IPS-11a (cell line): ENCODE measurements around the gene ATXN10.

Experiments
- H3K4me3 ChIP-seq: one replicate; pipeline ENCODE4 v1.5.1; 2013; ENCODE audit warnings: low read depth, low read length, control low read depth

The ATXN10 gene

GRCh38 chr22:45817745-45818423 is 146.2 kb downstream of the ATXN10 start:
- no peak overlapping the region for H3K4me3 ChIP-seq

GRCh38 chr22:45818424-45819085 is 146.9 kb downstream of the ATXN10 start:
- no peak overlapping the region for H3K4me3 ChIP-seq

GRCh38 chr22:45819305-45819704 is 147.7 kb downstream of the ATXN10 start:
- no peak overlapping the region for H3K4me3 ChIP-seq

GRCh38 chr22:45823336-45823735 is 151.7 kb downstream of the ATXN10 start:
- H3K4me3 ChIP-seq, result no peak overlapping the region

- H3K4me3 ChIP-seq, result no peak overlapping the region
Observed at GRCh38 chr22:45826520-45826919, 154.9 kb downstream of the ATXN10 start.

- no peak overlapping the region for H3K4me3 ChIP-seq
Observed at GRCh38 chr22:45828841-45829240, 157.2 kb downstream of the ATXN10 start.

GRCh38 chr22:45830531-45831245 is 159.1 kb downstream of the ATXN10 start:
- H3K4me3 ChIP-seq, result no peak overlapping the region

GRCh38 chr22:45831394-45831793 is 159.8 kb downstream of the ATXN10 start:
- H3K4me3 ChIP-seq, result no peak overlapping the region

GRCh38 chr22:45832180-45832579 is 160.5 kb downstream of the ATXN10 start:
- no peak overlapping the region for H3K4me3 ChIP-seq

GRCh38 chr22:45832959-45833580 is 161.4 kb downstream of the ATXN10 start:
- H3K4me3 ChIP-seq, result no peak overlapping the region

- no peak overlapping the region for H3K4me3 ChIP-seq
Observed at GRCh38 chr22:45833613-45834012, 162.0 kb downstream of the ATXN10 start.

- H3K4me3 ChIP-seq, result no peak overlapping the region
Observed at GRCh38 chr22:45834241-45834640, 162.6 kb downstream of the ATXN10 start.

GRCh38 chr22:45834795-45835194 is 163.2 kb downstream of the ATXN10 start:
- H3K4me3 ChIP-seq, result no peak overlapping the region

GRCh38 chr22:45836418-45837169 is 165.0 kb downstream of the ATXN10 start:
- H3K4me3 ChIP-seq, result no peak overlapping the region

GRCh38 chr22:45837508-45837907 is 165.9 kb downstream of the ATXN10 start:
- H3K4me3 ChIP-seq, result no peak overlapping the region

- H3K4me3 ChIP-seq, result no peak overlapping the region
Observed at GRCh38 chr22:45838305-45838887, 166.8 kb downstream of the ATXN10 start.

- no peak overlapping the region for H3K4me3 ChIP-seq
Observed at GRCh38 chr22:45840483-45840882, 168.8 kb downstream of the ATXN10 start.

GRCh38 chr22:45842291-45842991 is 170.8 kb downstream of the ATXN10 start:
- H3K4me3 ChIP-seq, result no peak overlapping the region

- no peak overlapping the region for H3K4me3 ChIP-seq
Observed at GRCh38 chr22:45843031-45843430, 171.4 kb downstream of the ATXN10 start.

- H3K4me3 ChIP-seq, result no peak overlapping the region
Observed at GRCh38 chr22:45843986-45844385, 172.4 kb downstream of the ATXN10 start.
